Activated gamma-delta T cell treated with anti-CD3 and anti-CD28 coated beads, Interleukin-2, amount 50 U/mL, for 16 hours (primary cell): ENCODE data around the gene EEFSEC.

ENCODE experiments used
- DNase-seq: peaks from one replicate; pipeline ENCODE4 v3.0.0-alpha.2; 2020; ENCODE audit warnings: low read depth

Gene EEFSEC

DNA sequence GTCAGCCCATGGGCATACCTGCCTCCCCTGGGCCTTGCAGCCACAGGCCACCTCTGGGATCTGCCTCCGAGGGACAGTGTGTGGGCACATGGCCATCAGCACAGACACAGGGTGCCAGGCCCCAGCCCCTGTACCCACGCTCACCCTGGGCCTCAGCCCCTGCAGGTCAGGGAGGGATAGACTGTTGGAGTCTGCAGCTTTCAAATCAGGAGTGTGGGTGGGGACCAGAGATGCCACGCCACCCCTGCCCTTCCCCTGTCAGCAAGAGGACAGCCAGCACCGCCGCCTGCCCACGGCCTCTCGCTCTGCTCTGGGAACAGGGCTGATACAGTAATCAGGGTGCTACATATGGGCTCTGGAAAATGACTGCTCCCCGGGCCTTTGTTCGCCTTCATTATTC is 240.8 kb downstream of the EEFSEC start:
- no peak for DNase-seq

DNA sequence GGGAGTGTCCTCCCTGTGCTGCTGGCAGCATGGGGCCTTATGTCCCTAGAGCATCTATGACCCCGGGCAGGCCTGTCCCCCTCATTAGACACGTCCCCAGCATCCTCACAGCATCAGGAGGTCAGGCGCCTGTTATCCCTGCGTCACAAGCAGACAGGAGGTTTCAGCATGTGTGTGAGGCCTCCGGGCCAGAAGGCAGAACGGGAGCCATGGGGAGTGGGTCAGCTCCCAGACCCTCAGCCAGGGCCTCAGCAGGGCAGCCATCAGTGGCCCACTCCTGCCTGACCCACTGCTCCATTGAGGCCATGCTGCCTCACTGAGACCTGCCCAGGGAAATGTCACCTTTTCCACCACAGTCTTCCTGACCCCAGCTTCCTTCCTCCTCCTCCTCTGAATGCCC is 241.8 kb downstream of the EEFSEC start:
- no peak for DNase-seq

DNA sequence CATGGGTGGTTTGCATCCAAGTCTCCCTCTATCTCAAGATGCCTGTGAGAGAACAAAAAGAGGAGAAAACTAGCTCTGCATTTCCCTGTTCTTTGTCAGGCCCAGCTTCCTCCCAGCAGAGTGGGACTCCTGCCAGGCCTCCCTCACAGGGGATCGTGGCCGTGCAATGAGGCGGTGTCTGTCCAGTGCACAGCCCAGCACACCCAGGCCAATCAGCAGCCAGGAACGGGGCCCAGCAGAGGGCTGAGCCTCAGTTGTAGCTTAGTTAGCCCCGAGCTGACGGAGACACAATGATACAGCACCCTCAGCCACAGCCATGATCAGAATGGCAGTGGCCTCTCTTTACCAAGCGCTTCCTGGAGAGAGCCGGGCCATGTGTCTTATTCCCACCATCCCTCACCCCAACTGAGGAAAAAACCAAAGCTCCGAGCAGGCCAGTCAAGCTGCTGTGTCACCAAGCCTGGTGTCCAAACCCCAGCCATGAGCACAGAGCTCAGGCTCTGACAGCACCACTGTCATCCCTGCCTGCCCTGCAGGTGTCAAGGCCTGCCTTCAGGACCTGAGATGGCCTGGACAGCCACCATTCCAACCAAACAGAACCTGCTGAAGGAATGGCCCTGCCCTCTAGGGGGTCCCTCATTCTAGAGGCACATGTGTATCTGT is 242.3 kb downstream of the EEFSEC start:
- DNase-seq, result no peak

DNA sequence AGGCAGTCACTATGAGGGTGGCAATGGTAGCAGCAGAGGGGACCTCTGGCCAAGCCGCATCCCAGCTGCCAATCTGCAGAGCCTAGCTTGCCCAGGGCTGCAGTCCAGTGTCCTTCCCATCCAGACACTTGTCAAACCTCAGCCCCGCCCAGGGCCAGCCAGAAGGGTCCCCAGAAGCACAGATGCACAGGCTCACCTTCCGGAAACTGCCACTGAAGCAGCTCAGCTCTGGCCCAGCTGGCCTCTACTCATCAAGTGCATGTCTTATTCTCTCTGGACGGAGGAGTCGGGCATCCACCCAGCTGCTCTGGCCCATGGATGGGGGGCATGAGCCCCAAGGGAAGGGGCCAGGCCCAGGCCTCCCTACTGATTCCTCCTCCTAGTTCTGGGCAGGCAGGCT is 244.2 kb downstream of the EEFSEC start:
- DNase-seq, result no peak

DNA sequence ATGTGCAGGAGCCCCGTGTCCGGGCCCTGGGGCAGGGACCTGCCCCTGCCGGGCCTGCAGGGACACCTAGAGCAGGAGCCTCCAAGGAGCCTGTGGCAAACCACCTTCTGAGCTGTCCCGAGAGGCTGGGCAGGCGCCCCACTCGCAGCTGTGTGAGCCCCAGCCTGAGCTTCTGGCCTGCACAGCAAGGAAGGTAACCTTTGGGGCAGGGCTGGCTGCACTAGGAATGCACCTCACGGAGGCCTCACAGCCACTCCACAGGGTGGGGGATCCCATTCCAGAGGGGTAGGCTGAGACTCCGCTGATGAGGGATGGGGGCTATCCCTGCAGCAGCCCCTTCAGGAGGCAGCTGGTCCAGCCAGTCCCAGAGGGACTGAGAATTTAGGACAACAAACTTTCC is 245.3 kb downstream of the EEFSEC start:
- no peak for DNase-seq

DNA sequence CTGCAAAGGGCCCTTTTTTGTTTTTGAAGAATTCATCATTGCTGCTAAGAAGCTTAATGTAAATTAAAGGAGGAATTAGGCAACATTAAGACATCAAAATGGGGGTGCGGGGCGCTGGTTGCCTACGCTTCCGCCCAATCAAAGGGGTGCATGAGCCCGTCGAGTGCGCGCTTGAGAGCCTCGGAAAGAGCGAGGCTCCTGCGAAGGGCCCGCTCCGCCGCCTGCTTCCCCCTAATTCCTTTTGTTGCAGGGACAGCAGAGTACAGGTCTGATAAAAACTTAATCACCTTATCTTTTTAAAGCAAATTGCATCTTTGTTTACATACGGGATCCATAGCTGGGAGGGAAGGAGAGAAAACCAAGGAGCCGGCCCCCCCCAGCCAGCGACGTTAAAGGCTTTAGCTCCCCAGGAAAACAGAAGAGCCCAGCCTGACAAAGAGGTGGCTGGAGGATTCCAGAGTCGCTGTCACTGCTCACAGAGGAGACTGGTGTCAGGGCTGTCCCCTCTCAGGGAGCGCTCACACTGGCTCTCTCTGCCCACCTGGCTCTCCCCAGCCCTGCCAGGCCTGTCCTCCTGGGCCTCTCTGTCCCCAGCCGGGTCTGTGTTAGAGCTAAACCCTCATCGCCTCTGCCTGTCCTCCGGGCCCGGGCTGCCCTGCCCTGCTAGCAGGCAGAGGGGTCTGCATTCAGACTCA is 246.1 kb downstream of the EEFSEC start:
- DNase-seq, result no peak

DNA sequence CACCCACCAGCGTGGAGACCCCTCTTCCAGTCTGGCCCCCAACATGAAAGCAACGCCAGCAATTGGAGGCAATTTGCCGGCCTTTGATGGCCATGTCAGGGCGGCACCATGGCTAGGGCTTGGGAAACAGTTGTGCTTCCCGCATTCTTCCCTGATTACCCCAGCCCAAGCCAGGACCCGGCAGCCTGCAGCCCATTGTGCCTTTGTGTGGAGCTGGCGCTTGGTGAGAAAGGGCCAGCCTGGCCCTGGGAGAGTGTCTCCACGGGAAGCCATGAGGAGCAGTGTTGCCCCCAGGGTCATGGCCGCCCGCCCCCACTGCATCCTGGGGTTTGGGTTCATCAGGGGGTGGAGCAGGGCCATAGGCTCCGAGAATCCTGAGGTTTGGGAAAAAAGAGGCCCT is 247.4 kb downstream of the EEFSEC start:
- DNase-seq, result no peak

DNA sequence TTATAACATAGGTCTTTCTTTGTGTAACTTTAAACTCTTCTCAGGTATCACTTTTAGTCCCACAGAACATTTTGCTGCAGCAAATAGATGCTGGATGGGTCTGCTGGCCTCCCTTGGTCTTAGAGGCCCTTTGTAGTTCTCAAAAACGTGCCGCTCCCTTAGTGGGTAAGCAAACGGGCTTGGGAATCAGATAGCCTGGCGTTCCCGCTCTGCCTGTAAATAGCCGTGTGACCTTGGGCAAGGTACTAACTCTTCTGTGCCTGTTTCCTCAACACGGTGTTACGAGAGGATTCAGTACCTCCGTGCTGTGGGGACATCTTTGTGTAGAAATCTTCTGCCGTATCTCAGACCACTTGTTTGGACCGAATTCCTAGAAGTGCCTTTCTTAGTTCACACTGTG is 249.0 kb downstream of the EEFSEC start:
- DNase-seq, result no peak

DNA sequence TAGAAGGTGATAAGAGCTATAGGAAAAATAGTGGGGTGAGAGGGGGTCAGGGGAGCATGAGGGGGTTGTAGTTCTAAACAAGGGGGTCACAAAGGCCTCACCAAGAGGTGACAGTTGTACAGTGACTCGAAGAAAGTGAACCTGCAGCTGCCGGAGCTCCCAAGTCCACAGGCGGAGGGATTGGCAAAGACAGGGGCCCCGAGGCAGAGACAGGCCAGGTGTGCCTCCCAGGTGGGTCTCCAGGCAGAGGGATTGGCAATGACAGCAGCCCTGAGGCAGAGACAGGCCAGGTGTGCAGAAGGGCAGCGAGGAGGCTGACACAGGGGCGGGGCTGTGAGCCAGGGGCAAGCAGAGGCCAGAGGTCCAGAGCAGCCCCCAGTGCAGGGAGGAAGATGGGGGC is 249.7 kb downstream of the EEFSEC start:
- no peak for DNase-seq

DNA sequence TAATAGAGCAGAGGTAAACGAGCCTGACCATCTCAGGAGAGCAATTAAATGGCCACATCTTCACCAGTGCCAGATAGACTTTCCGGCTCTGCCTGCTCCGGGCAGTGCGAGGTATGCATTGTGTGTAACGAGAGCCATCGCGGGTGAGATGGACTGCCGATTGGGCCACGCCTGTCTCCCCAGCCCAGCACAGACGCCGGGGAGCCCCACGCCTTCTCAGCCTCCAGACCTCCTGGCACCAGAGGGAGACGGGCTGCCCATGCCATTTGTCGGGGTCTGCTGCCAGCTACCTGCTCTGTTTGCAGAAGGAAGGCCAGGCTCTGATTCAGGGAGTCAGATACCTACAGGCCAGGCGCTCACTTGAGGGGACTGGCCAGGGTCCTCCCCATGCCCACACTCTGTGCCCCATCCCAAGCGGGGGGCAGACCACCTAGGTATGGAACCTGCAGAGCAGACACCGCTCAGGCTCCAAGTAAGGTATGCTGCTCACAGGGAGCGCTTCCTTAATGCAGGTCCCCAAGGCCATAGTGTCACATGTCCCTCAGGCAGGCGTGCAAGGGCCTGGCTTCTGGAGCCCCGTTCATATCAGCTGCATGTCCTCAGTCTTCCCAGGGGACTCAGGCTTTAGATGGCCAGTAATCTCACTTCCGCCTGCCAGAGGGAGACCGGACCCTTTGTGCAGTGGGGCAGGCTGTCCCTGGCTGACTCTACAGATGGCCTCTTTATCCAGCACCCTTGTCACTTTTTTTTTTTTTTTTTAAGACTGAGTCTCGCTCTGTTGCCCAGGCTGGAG is 251.2 kb downstream of the EEFSEC start:
- DNase-seq, result no peak

DNA sequence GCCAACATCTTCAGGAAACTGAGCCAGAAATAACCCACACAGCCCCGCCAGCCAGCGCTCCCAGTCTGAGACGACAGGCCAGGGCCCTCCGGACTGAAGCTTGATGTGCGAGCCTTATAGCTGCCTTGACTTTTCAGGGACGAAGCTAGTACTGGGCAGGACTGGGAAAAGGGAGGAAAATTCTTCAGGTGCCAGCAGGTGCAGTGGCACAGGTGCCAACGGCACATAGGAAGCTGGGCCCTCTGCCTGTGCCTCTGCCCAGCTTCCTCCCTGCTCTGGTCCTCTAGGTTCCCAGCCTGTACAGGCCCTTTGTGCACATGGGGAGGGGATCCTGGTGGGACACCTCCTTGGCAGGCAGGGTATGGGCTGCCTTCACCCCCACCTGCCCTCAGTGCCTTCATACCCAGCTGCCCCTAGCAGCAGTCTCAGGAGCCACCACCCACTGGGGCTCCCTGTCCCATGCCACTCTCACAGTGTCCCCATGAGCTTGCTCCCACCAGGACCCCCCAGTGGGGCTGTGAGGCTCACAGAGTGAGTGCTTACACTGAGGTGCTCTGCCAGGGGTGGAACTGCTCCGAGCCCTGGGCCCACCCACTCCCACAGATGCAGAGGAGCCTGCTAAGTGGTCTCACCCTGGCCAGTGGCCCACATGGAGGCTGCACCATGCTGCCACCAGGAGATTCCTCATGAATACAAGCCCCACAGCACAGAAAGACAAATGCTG is 252.4 kb downstream of the EEFSEC start:
- no peak for DNase-seq

DNA sequence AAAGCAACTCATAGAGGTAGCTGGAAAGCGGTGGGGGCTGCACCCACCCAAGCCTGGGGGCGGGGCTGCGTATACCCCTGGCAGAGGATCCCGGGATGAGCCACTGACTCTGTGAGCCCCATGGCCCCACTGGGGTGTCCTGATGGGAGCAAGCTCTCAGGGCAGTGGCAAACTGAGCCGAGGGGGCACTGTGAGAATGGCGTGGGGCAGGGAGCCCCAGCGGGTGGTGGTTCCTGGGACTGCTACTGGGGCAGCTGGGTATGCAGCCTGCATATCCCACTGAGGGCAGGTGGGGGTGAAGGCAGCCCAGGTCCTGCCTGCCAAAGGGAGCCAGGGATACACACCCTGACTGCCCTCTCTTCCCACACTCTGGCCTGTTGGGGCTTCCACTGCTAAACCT is 254.0 kb downstream of the EEFSEC start:
- no peak for DNase-seq

DNA sequence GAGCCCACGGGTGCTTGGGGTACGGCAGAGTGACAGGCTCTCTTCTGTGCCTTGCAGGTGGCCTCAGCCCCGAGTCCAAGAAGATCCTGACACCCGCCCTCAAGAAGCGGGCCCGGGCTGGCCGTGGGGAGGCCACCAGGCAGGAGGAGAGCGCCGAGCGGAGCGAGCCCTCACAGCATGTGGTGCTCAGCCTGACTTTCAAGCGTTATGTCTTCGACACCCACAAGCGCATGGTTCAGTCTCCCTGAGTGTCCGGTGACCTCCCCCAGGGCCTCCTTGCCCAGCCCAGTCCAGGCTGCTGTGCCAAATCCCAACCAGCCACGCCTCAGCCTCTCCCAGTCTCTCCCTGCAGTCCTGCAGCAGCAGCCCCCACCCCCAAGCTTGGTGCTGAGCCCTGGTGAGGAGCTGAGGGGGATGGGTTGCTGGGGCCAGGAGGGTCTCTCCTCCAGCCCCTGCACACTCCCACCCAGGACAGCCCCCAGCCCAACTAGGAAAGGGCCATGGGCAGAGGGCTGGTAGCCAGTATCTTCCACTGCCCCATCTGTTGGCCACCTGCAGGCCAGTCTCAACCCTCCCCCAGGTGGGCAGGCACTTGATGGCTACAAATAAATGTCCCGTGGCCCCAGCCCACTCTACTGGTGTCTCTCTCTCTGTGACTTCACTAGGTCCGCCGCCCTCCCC is 254.9 kb downstream of the EEFSEC start:
- no peak for DNase-seq

DNA sequence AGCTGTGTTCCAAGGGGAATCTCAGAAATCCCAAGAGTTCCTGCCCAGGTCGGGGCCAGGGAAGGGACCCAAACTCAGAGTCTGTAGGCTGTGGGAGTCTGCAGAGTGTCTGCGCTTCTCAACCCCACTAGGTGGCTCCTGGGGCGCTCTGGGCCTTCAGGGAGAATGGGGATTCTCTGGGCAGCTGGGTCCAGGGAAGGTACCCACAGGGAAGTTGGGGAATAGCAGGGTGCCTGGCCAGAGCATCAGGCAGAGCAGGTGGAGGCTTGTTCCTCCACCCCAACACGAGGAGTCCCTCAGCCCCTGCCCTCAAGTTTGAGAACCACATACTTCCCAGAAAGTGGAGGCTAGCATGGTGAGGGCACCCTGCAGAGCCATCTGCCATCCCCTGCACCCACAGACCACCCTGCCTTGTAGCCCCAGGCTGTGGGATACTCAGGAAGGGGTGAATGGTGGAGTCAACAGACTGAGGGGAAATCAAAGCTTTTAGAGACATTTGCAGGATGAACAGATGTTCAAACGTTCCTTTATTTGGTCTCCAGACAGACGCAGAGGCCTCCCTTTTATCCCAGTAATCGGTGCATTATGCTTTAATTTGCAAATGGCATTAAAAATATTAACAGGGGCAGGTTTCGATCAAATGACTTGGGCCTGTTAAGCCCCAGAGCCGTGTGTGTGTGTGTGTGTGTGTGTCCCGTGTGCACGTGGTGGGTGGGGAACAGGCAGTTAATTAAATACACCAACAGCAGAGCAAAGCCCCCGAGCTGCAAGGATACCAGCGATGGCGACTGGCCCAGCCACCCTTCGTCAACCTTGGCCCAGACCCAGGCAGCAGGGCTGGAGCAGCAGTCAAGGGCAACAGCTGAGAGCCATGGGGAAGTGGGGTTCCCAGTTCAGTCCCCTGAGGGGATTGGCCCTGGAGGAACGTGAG is 255.7 kb downstream of the EEFSEC start:
- DNase-seq, result no peak

DNA sequence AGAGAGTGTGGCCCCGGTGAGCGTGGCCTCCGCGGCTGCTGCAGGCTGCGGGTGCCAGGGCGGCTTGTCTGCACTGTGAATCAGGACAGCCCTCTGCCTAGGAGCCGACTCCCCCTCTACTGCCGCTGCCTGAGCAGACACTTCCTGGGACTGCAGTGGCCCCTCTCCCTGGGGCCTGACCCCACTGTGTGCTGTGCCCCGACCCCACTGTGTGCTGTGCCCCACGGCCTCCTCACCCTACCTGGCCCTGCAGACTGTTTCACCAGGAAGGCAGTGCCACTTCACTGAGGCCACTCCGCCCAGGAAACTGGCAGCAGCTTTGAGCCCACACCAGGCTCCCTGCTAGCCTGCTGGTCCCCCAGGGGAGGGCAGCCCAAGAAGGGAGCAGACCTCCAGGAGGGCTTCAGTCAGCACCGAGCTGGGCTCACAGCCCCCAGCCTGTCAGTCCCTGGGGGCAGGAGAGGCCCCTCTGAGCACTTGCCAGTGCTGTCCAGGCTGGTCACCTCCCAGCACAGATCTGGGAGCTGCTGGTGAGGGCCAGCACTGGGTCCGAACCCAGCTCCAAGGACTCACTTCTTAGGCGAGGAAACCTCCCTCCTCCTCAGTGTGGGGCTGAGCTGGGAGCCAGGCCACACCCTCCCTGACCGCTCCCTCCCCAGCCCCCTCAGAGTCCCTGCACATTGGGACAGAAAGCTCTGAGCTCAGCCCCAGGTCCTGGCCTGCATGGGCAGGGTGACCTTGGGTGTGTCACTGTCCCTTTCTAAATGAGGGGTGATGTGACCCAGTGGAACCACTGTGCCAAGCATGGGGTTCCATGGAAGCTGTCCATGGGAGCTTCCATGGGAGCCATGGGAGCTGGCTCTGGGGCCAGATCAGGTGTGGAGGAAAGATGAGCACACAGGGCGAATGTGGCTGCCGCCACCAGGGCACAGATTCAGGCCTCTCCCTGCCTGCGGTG is 256.6 kb downstream of the EEFSEC start:
- no peak for DNase-seq

DNA sequence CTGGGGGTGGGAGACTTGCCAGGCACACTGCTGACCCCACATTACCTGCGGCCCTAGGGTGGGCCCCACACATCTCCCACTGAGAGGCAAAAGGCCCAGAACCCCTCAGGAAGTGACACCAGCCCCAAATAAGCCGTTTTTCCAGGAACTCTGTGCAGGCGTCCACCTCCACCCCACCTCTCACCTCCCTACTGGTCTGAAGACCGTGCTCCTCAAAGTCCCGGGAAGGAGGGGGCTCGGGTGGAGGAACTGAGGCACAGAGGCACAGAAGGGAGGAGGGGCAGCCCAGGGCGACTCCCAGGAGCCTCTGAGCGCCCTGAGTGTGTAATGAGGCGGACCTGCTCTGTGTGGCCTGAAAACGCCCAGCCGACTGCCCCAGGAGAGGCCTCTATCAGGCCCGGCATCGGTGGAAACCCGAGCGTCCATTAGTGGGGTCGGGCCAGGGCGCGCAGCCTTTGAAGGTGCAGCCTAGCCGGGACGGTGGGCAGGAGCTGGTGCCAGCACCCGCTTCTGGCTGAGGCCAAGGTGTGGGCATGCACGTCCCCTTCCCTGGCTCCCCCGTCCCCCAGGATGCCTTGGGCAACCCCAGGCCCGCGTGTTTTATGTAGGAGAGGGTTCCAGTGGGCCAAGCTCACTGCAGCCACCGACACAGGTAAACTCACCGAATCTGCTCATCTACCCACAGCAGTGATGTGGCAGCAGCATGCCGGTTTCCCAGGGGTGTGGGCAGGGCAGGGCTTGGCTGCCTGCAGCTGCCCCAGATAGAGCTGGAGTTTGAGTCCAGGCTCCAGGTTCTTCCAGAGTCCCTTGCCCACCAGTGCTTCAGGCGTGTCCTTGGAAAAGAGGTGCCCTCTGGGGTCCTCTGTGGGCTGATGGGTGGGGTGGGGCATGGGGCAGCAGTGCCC is 257.6 kb downstream of the EEFSEC start:
- DNase-seq, result no peak

DNA sequence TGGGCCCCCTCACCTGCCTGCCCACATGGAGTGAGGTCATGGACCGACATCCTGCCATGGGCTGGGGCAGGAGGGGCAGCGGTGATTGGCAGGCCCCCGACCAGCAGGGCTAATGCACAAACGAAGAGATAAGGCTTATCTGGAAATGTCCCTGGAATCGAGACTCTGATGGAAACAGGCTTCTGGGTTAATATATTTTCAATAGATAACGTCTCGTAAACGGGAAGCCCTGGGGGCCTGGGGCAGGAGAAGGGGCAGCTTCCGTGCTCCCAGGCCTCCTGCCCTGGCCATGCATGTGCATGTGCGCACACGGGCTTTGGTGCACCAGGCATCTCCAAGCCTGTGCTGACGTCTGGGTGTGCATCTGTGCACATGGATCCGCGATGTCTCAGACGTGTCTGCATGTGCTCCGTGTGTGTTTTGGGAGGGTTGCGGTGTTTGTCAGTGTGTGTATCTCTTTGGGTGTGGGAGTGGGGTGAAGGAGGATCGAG is 258.3 kb downstream of the EEFSEC start:
- DNase-seq, result no peak
